GM12801 (cell line): ENCODE results near the gene DPYD.

Source experiments
- TF ChIP-seq, protein P1 (sequence below): IDR thresholded peaks from one replicate; pipeline ENCODE4 v1.5.1; 2011; ENCODE audit warnings: control low read depth; ENCODE audit not compliant: insufficient read length; ENCODE audit errors: extremely low read depth

DPYD gene

DNA sequence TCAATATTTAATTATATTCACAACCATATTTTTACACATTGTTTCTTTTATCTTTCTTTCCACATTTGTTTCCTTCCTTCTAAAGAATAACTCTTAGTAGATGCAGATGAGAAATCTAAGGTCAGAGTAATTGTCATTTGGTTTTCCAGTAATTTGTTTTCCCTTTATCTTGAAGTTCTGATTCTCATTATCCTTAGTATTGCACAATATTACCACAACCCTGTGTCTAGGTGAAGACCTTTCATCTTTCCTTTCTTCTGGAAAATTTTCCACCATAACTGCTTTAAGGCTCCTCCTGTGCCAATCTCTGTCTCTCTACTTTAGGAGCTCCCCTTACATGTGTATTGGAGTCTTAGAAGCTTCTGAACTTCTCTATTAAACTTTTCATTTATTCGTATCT, 209.0 kb downstream of the DPYD start:
- TF ChIP-seq, protein P1, sequence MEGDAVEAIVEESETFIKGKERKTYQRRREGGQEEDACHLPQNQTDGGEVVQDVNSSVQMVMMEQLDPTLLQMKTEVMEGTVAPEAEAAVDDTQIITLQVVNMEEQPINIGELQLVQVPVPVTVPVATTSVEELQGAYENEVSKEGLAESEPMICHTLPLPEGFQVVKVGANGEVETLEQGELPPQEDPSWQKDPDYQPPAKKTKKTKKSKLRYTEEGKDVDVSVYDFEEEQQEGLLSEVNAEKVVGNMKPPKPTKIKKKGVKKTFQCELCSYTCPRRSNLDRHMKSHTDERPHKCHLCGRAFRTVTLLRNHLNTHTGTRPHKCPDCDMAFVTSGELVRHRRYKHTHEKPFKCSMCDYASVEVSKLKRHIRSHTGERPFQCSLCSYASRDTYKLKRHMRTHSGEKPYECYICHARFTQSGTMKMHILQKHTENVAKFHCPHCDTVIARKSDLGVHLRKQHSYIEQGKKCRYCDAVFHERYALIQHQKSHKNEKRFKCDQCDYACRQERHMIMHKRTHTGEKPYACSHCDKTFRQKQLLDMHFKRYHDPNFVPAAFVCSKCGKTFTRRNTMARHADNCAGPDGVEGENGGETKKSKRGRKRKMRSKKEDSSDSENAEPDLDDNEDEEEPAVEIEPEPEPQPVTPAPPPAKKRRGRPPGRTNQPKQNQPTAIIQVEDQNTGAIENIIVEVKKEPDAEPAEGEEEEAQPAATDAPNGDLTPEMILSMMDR = no peak

DNA sequence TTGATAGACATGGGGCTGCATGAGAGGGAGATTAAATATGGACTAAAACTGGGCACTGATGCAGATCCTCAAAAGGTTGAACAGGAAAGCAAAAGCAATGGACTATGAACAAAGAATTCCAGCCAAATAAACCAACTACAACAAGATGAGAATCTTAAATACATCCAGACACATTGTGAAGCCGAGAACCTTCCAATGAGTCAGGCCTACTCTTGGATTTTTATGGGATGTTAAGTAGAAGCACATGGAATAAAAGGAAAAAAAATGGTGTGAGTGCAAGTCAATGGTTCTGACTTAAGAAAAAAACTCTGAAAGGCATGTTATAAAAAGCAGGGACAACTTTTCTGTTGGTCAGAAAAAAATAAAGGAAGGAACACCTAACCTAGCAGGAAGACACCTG, 227.2 kb downstream of the DPYD start:
- TF ChIP-seq, protein P1 = no peak

DNA sequence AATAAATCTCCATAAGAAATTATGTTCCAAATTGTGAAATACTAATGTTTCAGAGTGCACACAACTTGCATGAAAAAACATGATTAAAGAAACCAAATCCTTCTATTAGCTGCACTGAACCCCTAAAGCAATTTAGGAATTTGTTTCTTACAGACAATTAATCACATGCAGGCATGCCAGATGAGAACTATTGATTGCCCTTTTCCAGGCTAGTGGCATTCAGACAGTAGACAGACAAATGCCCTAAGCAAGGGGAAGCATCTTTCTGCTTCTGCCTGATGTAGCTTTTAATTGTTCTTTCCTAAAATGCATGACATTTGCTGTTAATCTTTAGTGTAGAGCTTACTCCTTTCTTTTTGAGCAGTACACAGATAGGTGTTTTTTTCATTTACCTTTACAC, 229.5 kb downstream of the DPYD start:
- TF ChIP-seq, protein P1 = no peak

DNA sequence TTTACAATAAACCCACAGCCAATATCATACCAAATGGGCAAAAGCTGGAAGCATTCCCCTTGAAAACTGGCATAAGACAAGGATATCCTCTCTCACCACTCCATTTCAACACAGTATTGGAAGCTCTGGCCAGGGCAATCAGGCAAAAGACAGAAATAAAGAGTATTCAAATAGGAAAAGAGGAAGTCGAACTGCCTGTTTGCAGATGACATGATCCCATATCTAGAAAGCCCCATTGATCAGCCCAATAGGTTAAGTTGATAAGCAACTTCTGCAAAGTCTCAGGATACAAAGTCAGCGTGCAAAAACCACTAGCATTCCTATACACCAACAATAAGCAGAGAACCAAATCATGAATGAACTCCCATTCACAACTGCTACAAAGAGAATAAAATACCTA, 235.5 kb downstream of the DPYD start:
- TF ChIP-seq, protein P1 = no peak

DNA sequence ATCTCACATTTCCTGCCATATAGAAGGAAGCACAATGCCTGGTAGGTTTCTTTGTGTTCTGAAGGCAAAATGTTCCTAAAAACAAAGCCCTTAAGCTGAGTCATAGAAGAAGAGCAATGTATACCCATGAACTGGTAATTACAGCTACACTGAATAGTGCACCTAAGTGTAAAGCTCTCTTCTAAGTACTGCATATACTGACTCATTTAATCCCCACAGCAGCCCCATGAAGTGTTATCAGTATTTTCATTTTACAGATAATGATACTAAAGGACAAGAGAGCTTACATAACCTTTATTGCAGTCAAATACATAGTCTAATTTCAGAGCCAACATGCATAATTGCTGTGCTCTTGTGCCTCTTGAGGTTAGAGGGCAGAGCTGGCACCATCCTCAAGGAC, 239.9 kb downstream of the DPYD start:
- TF ChIP-seq, protein P1 = no peak

DNA sequence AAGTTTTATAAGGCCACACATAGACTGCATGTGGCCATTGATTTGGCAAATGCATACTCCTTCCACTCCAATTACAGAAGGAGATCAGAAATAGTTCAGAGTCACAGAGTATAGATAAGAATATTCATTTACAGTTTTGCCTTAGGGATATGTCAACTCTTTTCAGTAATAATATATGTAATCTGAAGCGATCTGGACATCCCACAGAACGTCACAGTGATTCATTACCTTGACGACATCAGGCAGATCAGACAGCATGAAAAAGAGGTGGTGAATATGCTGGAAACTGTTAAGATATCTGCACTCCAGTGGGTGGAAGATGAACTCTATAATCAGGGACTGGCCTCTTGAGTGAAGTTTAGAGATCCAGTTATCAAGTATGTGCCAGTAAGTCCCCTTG, 240.4 kb downstream of the DPYD start:
- TF ChIP-seq, protein P1 = no peak

DNA sequence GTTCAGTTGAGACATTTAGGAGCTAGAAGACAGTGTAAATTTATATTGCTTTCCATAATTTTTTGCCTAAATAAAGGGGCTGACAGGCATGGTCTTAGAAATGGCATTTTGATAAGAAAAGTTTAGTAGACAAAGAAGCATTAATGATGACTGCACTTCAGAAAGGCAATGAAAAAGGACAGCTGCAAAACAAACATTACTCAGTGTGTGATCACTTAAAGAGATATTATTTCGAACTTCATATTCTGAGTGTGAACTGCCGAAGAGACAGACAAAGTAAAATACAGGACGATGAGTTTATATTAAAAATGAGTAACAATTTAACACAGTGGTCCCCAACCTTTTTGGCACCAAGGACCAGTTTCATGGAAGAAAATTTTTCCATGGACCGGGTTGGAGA, 243.1 kb downstream of the DPYD start:
- TF ChIP-seq, protein P1 = no peak

DNA sequence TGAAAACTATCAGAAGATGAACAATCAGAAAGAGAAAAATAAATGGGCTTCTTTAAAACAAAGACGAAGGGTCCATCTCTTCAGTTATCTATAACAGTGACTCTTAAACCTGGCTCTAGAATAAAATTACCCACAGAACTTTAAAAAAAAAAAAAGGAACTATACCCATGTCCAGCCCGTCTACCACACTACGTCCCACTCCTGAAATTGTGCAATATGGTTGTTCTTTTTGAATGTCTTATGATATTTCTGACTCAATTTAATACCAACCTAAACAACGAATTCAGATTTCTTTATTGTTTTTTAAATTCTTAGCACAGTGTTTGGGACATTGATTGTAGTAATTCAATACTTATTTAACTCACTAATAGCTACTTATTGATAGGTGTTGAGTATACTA, 246.3 kb downstream of the DPYD start:
- TF ChIP-seq, protein P1 = no peak
